ENCODE measurements around the gene TDRD9. TPM values are rescaled to one million over a fixed set of nuclear protein-coding genes. Genes with fewer than 3 reads are reported as not detected.

The TDRD9 gene
- total RNA-seq, 2 donors from 2014 or later = 8.6 to 20.8 TPM

DNA sequence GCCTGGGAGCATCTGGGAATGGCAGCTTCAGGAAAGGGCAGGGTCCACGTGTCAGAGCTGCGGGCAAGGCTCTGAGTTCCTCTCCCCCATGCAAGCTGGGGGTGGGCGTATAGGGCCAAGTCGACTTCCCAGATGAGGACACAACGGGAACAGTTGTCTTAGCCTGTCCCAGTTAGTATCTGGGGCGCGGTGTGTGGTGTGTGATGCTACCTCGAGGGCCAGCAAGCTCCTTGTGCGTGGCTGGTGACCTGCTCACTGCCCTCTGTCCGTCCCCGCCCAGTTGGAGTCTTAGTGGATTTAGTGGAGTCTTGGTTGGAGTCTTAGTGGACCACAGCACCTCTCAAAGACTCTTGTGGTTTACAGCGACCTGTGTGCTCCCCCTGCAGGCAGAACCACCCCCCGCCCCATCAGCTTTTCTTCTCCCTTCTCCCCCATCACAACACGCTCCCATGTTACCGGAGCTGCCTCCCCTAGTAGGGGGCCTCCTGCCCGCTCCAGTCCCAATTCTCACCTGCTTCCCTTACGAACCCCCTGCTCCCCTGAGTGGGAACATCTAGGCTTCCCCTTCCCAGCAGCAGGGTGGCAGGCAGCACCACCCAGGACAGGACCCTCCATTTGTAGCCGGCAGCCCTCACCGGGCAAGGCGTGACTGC lies 165.9 kb downstream of the TDRD9 start:
- Histone ChIP-seq H3K27me3 (no peaks in the 10 kb centered on the region), H3K36me3 (peaks cover 9% of the 10 kb centered on the region), H3K9me3 (no peaks in the 10 kb centered on the region), H3K4me3 (no peak overlapping the region), H3K27ac (no peak overlapping the region), H3K4me1 (peaks cover 0 to 6% of the 10 kb centered on the region in 2 donors)
- TF ChIP-seq, protein P1, sequence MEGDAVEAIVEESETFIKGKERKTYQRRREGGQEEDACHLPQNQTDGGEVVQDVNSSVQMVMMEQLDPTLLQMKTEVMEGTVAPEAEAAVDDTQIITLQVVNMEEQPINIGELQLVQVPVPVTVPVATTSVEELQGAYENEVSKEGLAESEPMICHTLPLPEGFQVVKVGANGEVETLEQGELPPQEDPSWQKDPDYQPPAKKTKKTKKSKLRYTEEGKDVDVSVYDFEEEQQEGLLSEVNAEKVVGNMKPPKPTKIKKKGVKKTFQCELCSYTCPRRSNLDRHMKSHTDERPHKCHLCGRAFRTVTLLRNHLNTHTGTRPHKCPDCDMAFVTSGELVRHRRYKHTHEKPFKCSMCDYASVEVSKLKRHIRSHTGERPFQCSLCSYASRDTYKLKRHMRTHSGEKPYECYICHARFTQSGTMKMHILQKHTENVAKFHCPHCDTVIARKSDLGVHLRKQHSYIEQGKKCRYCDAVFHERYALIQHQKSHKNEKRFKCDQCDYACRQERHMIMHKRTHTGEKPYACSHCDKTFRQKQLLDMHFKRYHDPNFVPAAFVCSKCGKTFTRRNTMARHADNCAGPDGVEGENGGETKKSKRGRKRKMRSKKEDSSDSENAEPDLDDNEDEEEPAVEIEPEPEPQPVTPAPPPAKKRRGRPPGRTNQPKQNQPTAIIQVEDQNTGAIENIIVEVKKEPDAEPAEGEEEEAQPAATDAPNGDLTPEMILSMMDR (IDR thresholded peaks at IDR 0.05) = no peak
- DNase-seq (ENCODE audit: low spot score) = no peak

DNA sequence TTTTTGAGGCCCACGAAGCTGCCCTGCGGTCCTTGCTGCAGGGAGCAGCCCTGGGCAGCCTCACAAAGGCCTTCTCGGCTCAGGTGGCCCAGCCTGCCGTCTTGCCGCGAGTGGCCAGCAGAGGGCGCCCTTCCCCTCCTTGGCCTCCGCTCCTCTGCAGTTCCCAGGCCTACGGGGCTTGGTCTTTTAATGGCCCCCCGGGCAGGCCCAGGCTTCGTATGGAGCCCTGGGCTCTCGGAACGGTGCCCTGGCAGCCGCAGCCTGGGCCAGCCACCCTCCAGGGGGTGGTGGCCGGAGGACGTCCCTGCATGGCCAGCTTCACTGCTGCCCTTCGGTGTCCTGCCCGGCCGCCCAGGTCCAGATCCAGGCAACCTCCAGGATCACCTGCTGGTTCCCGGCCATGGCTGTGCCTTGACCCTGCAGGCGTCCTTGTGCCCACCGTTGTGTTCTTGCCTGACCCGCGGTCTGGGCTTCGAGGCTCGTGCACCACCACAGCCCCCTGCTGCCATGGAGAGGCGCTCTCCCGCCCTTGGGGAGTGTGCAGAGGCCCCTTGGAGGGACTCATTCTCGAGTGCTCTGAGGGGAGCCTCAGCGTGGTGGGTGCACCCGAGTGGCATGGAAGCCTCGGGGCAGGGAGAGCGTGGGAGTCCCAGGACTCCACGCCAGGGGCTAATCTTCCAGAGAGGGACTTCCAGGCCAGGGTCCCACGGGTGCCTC lies 166.6 kb downstream of the TDRD9 start:
- no peak for DNase-seq (ENCODE audit: low spot score)
- TF ChIP-seq, protein P1 (IDR thresholded peaks at IDR 0.05) = peak; percentile 89 to 92
- H3K36me3 ChIP-seq = peaks cover 14% of the 10 kb centered on the region
- no peak overlapping the region for H3K27ac ChIP-seq
- H3K4me3 ChIP-seq = no peak overlapping the region
- H3K4me1 ChIP-seq = peaks cover 0 to 6% of the 10 kb centered on the region in 2 donors
- no peaks in the 10 kb centered on the region for H3K9me3 ChIP-seq
- H3K27me3 ChIP-seq = no peaks in the 10 kb centered on the region

DNA sequence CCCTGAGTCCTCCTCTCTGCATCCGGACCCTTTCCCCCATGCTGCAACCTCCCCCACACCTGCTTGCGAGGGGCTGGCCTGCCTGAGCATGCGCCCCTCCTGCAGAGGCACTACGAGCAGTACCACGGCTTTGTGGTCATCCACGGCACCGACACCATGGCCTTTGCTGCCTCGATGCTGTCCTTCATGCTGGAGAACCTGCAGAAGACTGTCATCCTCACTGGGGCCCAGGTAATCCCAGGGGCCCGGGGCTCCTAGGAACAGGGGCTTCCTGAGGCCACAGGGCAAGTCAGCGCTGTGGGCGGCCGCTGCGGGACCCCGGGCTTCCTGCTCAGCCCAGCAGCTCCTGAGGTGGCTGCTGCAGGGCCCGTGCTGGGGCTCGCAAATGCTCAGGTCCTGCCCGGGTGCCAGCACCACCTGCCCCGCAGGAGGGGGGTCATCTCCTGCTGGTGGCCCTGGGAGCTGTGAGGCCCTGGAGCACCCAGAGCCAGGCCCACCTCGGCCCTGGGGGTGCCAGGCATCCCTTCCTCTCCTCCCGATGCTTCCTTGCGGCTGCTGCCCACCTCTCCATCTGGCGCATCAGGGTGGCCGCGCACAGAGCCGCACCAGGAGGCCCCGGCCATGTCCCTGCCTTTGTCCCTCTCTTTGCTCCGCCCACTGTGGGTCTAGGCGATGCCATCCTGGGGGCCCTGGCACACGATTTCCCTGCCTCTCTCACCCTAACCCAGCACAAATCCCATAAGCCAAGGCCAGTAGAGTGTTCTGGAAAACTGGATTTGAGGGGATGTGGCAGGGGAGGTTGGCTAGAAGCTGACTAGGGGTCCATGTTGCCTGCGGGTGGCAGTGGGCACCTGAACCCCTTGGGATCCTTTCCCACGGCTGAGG lies 167.4 kb downstream of the TDRD9 start:
- H3K36me3 ChIP-seq = peaks cover 14% of the 10 kb centered on the region
- no peaks in the 10 kb centered on the region for H3K27me3 ChIP-seq
- peaks cover 0 to 7% of the 10 kb centered on the region in 2 donors for H3K4me1 ChIP-seq
- H3K9me3 ChIP-seq = no peaks in the 10 kb centered on the region
- TF ChIP-seq, protein P1 (IDR thresholded peaks at IDR 0.05) = no peak
- no peak overlapping the region for H3K4me3 ChIP-seq
- H3K27ac ChIP-seq = no peak overlapping the region
- no peak for DNase-seq (ENCODE audit: low spot score)

DNA sequence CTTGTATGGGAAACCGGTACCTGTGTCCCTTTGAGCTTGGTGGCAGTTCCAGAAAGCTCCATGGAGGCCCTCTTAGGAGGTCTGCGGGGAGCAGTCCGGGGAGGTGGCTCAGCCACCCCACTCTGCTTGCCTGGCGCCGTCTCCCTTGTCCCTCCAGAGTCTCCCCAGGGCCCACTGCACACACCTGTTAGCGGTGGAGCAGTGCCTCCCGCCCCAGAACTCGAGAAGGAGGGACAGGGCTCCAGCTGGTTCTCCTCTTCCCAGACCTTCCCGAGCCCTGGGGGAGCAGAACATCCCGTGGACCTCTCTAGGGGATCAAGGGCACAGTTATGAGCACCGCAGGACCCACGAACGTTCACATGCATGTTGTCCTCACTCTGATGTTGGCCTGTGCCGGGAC lies 168.1 kb downstream of the TDRD9 start:
- DNase-seq (ENCODE audit: low spot score) = no peak
- TF ChIP-seq, protein P1 (IDR thresholded peaks at IDR 0.05) = no peak
- Histone ChIP-seq H3K36me3 (peaks cover 14% of the 10 kb centered on the region), H3K4me3 (no peak overlapping the region), H3K27me3 (no peaks in the 10 kb centered on the region), H3K9me3 (no peaks in the 10 kb centered on the region), H3K27ac (no peak overlapping the region), H3K4me1 (peaks cover 0 to 13% of the 10 kb centered on the region in 2 donors)

DNA sequence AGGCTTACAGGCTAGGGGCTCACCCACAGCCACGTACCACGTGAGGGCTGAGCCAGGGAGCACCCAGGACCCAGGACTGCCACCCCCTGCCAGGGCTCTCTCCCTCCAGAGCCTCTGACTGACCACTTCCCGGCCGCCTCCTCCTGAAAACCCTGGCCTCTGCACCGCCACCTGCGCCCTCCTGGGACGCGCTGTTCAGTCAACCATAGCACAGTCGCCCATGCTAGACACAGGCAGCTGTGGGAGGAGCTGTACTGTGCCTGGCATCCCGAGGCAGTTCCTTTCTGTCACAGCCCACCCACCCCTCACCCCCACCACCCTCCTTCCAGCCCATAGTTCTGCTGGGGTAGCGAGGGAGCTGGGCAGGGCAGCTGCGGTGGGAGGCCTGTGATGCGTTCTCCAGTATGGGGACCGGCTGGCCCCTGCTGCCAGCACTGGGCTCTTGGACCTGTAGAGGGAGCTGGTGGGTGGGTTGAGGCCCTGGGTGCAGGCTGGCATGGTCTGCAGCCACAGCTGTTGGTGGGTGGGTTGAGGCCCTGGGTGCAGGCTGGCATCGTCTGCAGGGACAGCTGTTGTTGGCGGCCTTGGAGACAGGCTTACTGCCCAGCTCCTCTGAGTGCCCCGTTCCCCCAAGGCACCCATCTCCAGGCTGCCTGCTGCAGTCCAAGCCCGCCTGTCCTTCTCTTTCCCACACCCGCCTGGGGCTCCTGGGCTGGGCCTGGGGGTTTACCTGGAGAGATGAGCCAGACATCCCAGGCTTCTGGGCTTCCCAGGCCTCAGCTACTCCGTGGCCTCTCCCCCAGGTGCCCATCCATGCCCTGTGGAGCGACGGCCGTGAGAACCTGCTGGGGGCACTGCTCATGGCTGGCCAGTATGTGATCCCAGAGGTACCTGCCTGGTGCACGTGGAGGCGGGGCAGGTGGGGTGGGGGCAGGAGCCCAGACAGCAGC lies 168.8 kb downstream of the TDRD9 start:
- peaks cover 14% of the 10 kb centered on the region for H3K36me3 ChIP-seq
- TF ChIP-seq, protein P1 (IDR thresholded peaks at IDR 0.05) = no peak
- H3K27ac ChIP-seq = no peak overlapping the region
- no peaks in the 10 kb centered on the region for H3K27me3 ChIP-seq
- peaks cover 0 to 14% of the 10 kb centered on the region in 2 donors for H3K4me1 ChIP-seq
- H3K9me3 ChIP-seq = no peaks in the 10 kb centered on the region
- no peak overlapping the region for H3K4me3 ChIP-seq
- DNase-seq (ENCODE audit: low spot score) = no peak
